Measurements from ENCODE around the gene ANKRD27. TPM values are rescaled to one million over a fixed set of nuclear protein-coding genes. Genes with fewer than 3 reads are reported as not detected.

Gene ANKRD27
- total RNA-seq, 1 experiment from 2014 or later, result 48.1 TPM

- no peak overlapping the region for H2AFZ ChIP-seq (ENCODE audit: low read depth, low read length, poor library complexity, severe bottlenecking)
- ChIA-PET POLR2A (no interaction called here), CTCF (no interaction called here), RAD21 (ENCODE audit: low non-redundant PET in 1 of 2, low total read pairs in 2 of 2, uncharacterized antibody in 2 of 2, unreplicated experiment in 2 of 2) (no interaction called here)
- TF ChIP-seq ATF3 (IDR thresholded peaks at IDR 0.05), result no peak
- no peak for TF ChIP-seq REST (IDR thresholded peaks at IDR 0.05; ENCODE audit: low read depth)
- TF ChIP-seq CTCF (IDR thresholded peaks at IDR 0.05 in 2 of 3, conservative IDR thresholded peaks at IDR 0.05 in 1 of 3; ENCODE audit: borderline replicate concordance in 1 of 3, insufficient read depth in 1 of 3, low read depth in 2 of 3, low read length in 2 of 3), result no peak
- TF ChIP-seq CBX3 (IDR thresholded peaks at IDR 0.05; ENCODE audit: low read depth), result no peak
- H3K4me3 ChIP-seq (replicated peaks in 1 of 2; ENCODE audit: low read depth in 1 of 2, low read length in 2 of 2), result no peak overlapping the region
- intact Hi-C loops (cut with micrococcal nuclease), result no loop called here
- H3K4me1 ChIP-seq (ENCODE audit: control insufficient read depth in 1 of 2, insufficient read depth in 2 of 2, low read length in 2 of 2), result peaks cover 0 to 6% of the 10 kb centered on the region in 2 experiments; a peak in 1 of 4 replicates
- H3K79me2 ChIP-seq (ENCODE audit: insufficient read depth, low read length), result peaks cover 7% of the 10 kb centered on the region
- no peaks in the 10 kb centered on the region for H3K36me3 ChIP-seq (ENCODE audit: control insufficient read depth in 1 of 2, insufficient read depth in 2 of 2, low read length in 2 of 2)
- DNase-seq (ENCODE audit: low read depth, low spot score) (no peak), ATAC-seq (no peak)
- H3K9ac ChIP-seq (ENCODE audit: low read length), result no peak overlapping the region
- no peaks in the 10 kb centered on the region for H3K9me2 ChIP-seq (ENCODE audit: insufficient read depth)
- BruUV-seq (replicated peaks), result no TSS peak
- H3K27me3 ChIP-seq (ENCODE audit: insufficient read depth, low read length), result no peaks in the 10 kb centered on the region
- H3K4me2 ChIP-seq (ENCODE audit: low read length), result no peak overlapping the region
- no peak overlapping the region for H3K27ac ChIP-seq (ENCODE audit: low read depth, low read length)
- H4K20me1 ChIP-seq (ENCODE audit: insufficient read depth), result no peaks in the 10 kb centered on the region
- no peaks in the 10 kb centered on the region for H3K9me3 ChIP-seq (ENCODE audit: control insufficient read depth in 1 of 2, insufficient read depth in 1 of 2, low read depth in 1 of 2, low read length in 2 of 2)
Measured at GRCh38 chr19:32576790-32577189, 98.2 kb downstream of the ANKRD27 start.
